ENCODE measurements around the gene COG8. TPM values are rescaled to one million over a fixed set of nuclear protein-coding genes. Genes with fewer than 3 reads are reported as not detected.

The COG8 gene
- total and polyA plus RNA-seq, 9 of the 15 experiments (the other 6 are each of a cell fraction or from before 2014, with no cell fraction given), result 3.7 to 42.6 (median 30.1) TPM

- TF ChIP-seq UBTF (IDR thresholded peaks at IDR 0.05; ENCODE audit: borderline replicate concordance in 1 of 2, low read depth in 2 of 2, low read length in 2 of 2), result no peak
- TF ChIP-seq BCOR (IDR thresholded peaks at IDR 0.05), result no peak
- TF ChIP-seq CLOCK (CRISPR knock-in tag; IDR thresholded peaks at IDR 0.05; ENCODE audit: borderline replicate concordance), result no peak
- TF ChIP-seq ZNF551 (CRISPR knock-in tag; IDR thresholded peaks at IDR 0.05), result no peak
- TF ChIP-seq ZNF583 (CRISPR knock-in tag; IDR thresholded peaks at IDR 0.05), result no peak
- no peak for TF ChIP-seq MXD1 (CRISPR knock-in tag; IDR thresholded peaks at IDR 0.05; ENCODE audit: borderline replicate concordance, poor library complexity, severe bottlenecking)
Measured at GRCh38 chr16:69334696-69335095, 4.7 kb downstream of the COG8 start (continued).

Data from K562 (cell line).